ENCODE measurements around the gene CHD5. TPM values are rescaled to one million over a fixed set of nuclear protein-coding genes. Genes with fewer than 3 reads are reported as not detected.
A peak's percentile ranks its signal among the peaks of the same experiment; 100 is the strongest.

CHD5 gene
- polyA plus RNA-seq, 6 donors from 2014 or later: not detected

- ATAC-seq (ENCODE audit: low read depth in 2 of 2): no peak
- peak overlapping the region in 1 of 8 donors; percentile 28 for H3K4me3 Mint-ChIP-seq
- H3K27me3 Mint-ChIP-seq: peaks cover 0 to 16% (median 0%) of the 10 kb centered on the region in 3 donors
- no peaks in the 10 kb centered on the region for H3K4me1 Mint-ChIP-seq
- H3K36me3 Mint-ChIP-seq: no peaks in the 10 kb centered on the region
- no peak overlapping the region for H3K27ac Mint-ChIP-seq
- no peak for DNase-seq
- peaks cover 4 to 33% (median 19%) of the 10 kb centered on the region in 7 donors for H3K9me3 Mint-ChIP-seq
Measured at GRCh38 chr1:6116137-6116536, 64.0 kb downstream of the CHD5 start.

- H3K36me3 Mint-ChIP-seq: no peaks in the 10 kb centered on the region
- peaks cover 0 to 32% (median 3%) of the 10 kb centered on the region in 3 donors for H3K27me3 Mint-ChIP-seq
- H3K4me1 Mint-ChIP-seq: peaks cover 0 to under 1% (median 0%) of the 10 kb centered on the region in 3 donors
- H3K9me3 Mint-ChIP-seq: peaks cover 4 to 33% (median 19%) of the 10 kb centered on the region in 7 donors
- ATAC-seq (ENCODE audit: low read depth in 2 of 2): no peak
- no peak for DNase-seq
- H3K4me3 Mint-ChIP-seq: no peak overlapping the region
- no peak overlapping the region for H3K27ac Mint-ChIP-seq
Measured at GRCh38 chr1:6113745-6114144, 66.4 kb downstream of the CHD5 start.

GRCh38 chr1:6113116-6113515, 67.0 kb downstream of the CHD5 start:
- H3K36me3 Mint-ChIP-seq: peaks cover 0 to 3% of the 10 kb centered on the region in 2 donors
- H3K4me3 Mint-ChIP-seq: no peak overlapping the region
- DNase-seq: no peak
- H3K27me3 Mint-ChIP-seq: peaks cover 0 to 38% (median 9%) of the 10 kb centered on the region in 3 donors
- peaks cover 2 to 28% (median 16%) of the 10 kb centered on the region in 7 donors for H3K9me3 Mint-ChIP-seq
- H3K4me1 Mint-ChIP-seq: peaks cover 0 to 6% (median 0%) of the 10 kb centered on the region in 3 donors
- H3K27ac Mint-ChIP-seq: peak overlapping the region in 1 of 6 donors; percentile 76
- no peak for ATAC-seq (ENCODE audit: low read depth in 2 of 2)

GRCh38 chr1:6112690-6113005, 67.5 kb downstream of the CHD5 start:
- DNase-seq (no peak), ATAC-seq (ENCODE audit: low read depth in 2 of 2) (no peak)
- Mint-ChIP-seq H3K4me3 (no peak overlapping the region), H3K4me1 (peaks cover 0 to 8% (median 0%) of the 10 kb centered on the region in 3 donors), H3K36me3 (peaks cover 0 to 8% of the 10 kb centered on the region in 2 donors), H3K27me3 (peaks cover 0 to 43% (median 14%) of the 10 kb centered on the region in 3 donors), H3K27ac (no peak overlapping the region), H3K9me3 (peaks cover 4 to 23% (median 12%) of the 10 kb centered on the region in 7 donors)

GRCh38 chr1:6111991-6112689, 68.0 kb downstream of the CHD5 start:
- Mint-ChIP-seq H3K27me3 (peaks cover 0 to 48% (median 19%) of the 10 kb centered on the region in 3 donors), H3K36me3 (peaks cover 0 to 13% of the 10 kb centered on the region in 2 donors), H3K9me3 (peaks cover 9 to 18% (median 11%) of the 10 kb centered on the region in 7 donors), H3K4me1 (peaks cover 0 to 14% (median 5%) of the 10 kb centered on the region in 3 donors), H3K4me3 (no peak overlapping the region), H3K27ac (no peak overlapping the region)
- ATAC-seq (ENCODE audit: low read depth in 2 of 2) (no peak), DNase-seq (no peak)

- Mint-ChIP-seq H3K4me3 (no peak overlapping the region), H3K4me1 (peaks cover 0 to 16% (median 5%) of the 10 kb centered on the region in 3 donors), H3K9me3 (peaks cover 5 to 13% (median 10%) of the 10 kb centered on the region in 7 donors), H3K27ac (no peak overlapping the region), H3K36me3 (peaks cover 0 to 14% of the 10 kb centered on the region in 2 donors), H3K27me3 (peaks cover 0 to 49% (median 23%) of the 10 kb centered on the region in 3 donors)
- DNase-seq: no peak
- ATAC-seq (ENCODE audit: low read depth in 2 of 2): no peak
Measured at GRCh38 chr1:6111571-6111970, 68.5 kb downstream of the CHD5 start.

GRCh38 chr1:6110326-6110725, 69.8 kb downstream of the CHD5 start:
- H3K9me3 Mint-ChIP-seq: peaks cover 0 to 12% (median 5%) of the 10 kb centered on the region in 7 donors
- peaks cover 0 to 14% of the 10 kb centered on the region in 2 donors for H3K36me3 Mint-ChIP-seq
- peaks cover 0 to 16% (median 5%) of the 10 kb centered on the region in 3 donors for H3K4me1 Mint-ChIP-seq
- H3K4me3 Mint-ChIP-seq: no peak overlapping the region
- ATAC-seq (ENCODE audit: low read depth in 2 of 2) (no peak), DNase-seq (no peak)
- H3K27me3 Mint-ChIP-seq: peaks cover 0 to 49% (median 23%) of the 10 kb centered on the region in 3 donors
- H3K27ac Mint-ChIP-seq: peak overlapping the region in 1 of 6 donors; percentile 66

GRCh38 chr1:6109688-6110087, 70.4 kb downstream of the CHD5 start:
- no peak for ATAC-seq (ENCODE audit: low read depth in 2 of 2)
- Mint-ChIP-seq H3K36me3 (peaks cover 0 to 14% of the 10 kb centered on the region in 2 donors), H3K4me1 (peaks cover 0 to 16% (median 5%) of the 10 kb centered on the region in 3 donors)

GRCh38 chr1:6108937-6109614, 71.0 kb downstream of the CHD5 start:
- peak in 1 of 2 donors; percentile 30 for ATAC-seq (ENCODE audit: low read depth in 2 of 2)
- DNase-seq: no peak
- H3K27me3 Mint-ChIP-seq: peaks cover 4 to 49% (median 23%) of the 10 kb centered on the region in 3 donors
- H3K9me3 Mint-ChIP-seq: peaks cover 0 to 12% (median 4%) of the 10 kb centered on the region in 7 donors
- peaks cover 0 to 14% of the 10 kb centered on the region in 2 donors for H3K36me3 Mint-ChIP-seq
- no peak overlapping the region for H3K4me3 Mint-ChIP-seq
- peaks cover 0 to 16% (median 5%) of the 10 kb centered on the region in 3 donors for H3K4me1 Mint-ChIP-seq
- no peak overlapping the region for H3K27ac Mint-ChIP-seq

More at GRCh38 chr1:6109688-6110087, 70.4 kb downstream of the CHD5 start:
- Mint-ChIP-seq H3K27me3 (peaks cover 4 to 49% (median 23%) of the 10 kb centered on the region in 3 donors), H3K9me3 (peaks cover 0 to 12% (median 5%) of the 10 kb centered on the region in 7 donors), H3K4me3 (no peak overlapping the region), H3K27ac (no peak overlapping the region)
- DNase-seq: no peak

- DNase-seq (no peak), ATAC-seq (ENCODE audit: low read depth in 2 of 2) (no peak)
- Mint-ChIP-seq H3K36me3 (peaks cover 0 to 14% of the 10 kb centered on the region in 2 donors), H3K4me3 (no peak overlapping the region), H3K27me3 (peaks cover 4 to 48% (median 23%) of the 10 kb centered on the region in 3 donors), H3K4me1 (peaks cover 0 to 16% (median 5%) of the 10 kb centered on the region in 3 donors), H3K9me3 (peaks cover 0 to 12% (median 4%) of the 10 kb centered on the region in 7 donors), H3K27ac (no peak overlapping the region)
Measured at GRCh38 chr1:6108476-6108875, 71.6 kb downstream of the CHD5 start.

- Mint-ChIP-seq H3K27me3 (peaks cover 4 to 42% (median 23%) of the 10 kb centered on the region in 3 donors), H3K27ac (peak overlapping the region in 1 of 6 donors; percentile 24), H3K4me3 (no peak overlapping the region), H3K9me3 (peaks cover 0 to 12% (median 2%) of the 10 kb centered on the region in 7 donors), H3K4me1 (peaks cover 0 to 16% (median 5%) of the 10 kb centered on the region in 3 donors), H3K36me3 (peaks cover 0 to 14% of the 10 kb centered on the region in 2 donors)
- no peak for ATAC-seq (ENCODE audit: low read depth in 2 of 2)
- DNase-seq: no peak
Measured at GRCh38 chr1:6107409-6108356, 72.4 kb downstream of the CHD5 start.

- peaks cover 0 to 14% of the 10 kb centered on the region in 2 donors for H3K36me3 Mint-ChIP-seq
- H3K27me3 Mint-ChIP-seq: peaks cover 4 to 37% (median 23%) of the 10 kb centered on the region in 3 donors
- peaks cover 0 to 12% (median 2%) of the 10 kb centered on the region in 7 donors for H3K9me3 Mint-ChIP-seq
- H3K4me3 Mint-ChIP-seq: no peak overlapping the region
- H3K27ac Mint-ChIP-seq: peak overlapping the region in 1 of 6 donors; percentile 30
- ATAC-seq (ENCODE audit: low read depth in 2 of 2) (no peak), DNase-seq (no peak)
- peaks cover 0 to 16% (median 5%) of the 10 kb centered on the region in 3 donors for H3K4me1 Mint-ChIP-seq
Measured at GRCh38 chr1:6106977-6107376, 73.1 kb downstream of the CHD5 start.

Measured in naive B cell (primary cell).